Activated CD8-positive, alpha-beta memory T cell treated with anti-CD3 and anti-CD28 coated beads for 1 hour (primary cell): ENCODE data around the gene FHIT.

Source experiments
- DNase-seq, 2 donors: peaks; one replicate each; pipeline ENCODE4 v3.0.0-alpha.2; 2020; ENCODE audit warnings: low read depth in 1 of 2; ENCODE audit errors: extremely low read depth in 1 of 2

FHIT gene

DNA sequence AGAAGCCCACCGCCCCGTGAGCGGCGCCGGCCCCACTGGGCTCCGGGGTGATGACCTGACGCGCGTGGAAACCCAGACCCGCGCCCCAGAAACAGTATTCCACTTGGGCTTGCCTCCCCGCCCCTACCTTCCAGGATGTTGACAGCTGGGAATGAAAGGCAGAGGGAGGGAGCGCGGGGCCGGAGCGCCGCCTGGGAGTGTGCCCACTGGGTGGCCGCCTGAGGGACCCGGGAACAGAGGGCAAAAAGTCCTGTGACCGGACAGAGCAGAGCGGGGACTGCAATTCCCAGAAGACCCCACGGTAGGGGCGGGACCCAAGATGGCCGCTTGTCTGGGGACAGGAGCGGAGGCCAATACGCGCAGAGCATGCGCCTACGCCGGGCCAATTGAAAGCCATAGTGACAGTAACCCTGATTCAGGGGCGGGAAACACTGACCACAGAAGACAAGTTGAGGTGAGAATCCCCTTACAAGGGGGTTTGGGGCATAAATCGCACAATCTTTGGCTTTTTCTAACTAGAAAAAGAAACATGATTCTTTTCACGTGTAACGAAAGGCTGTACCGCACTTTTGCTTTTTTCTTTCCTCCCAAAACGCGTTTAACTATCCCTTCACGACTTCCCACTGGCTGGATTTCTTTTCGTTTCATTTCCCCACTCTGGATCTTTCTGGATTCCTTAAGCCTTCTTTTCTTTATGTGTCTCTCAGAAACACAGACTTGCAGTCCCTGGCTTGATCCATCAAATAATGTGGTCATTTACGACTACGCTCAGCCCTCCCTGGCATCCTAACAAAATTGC lies at the start of gene FHIT:
Gene FHIT (minus strand): TSS at position 279 of the 799 bp plus-strand sequence.
- DNase-seq: peak; percentile 56 to 82

GRCh38 chr3:61300786-61301185 lies 49.5 kb upstream of the FHIT start:
- no peak for DNase-seq

GRCh38 chr3:61300006-61300380 lies 48.7 kb upstream of the FHIT start:
- DNase-seq: no peak

- DNase-seq: no peak
These were observed 48.2 kb upstream of the FHIT start for GRCh38 chr3:61299343-61300005.

DNA sequence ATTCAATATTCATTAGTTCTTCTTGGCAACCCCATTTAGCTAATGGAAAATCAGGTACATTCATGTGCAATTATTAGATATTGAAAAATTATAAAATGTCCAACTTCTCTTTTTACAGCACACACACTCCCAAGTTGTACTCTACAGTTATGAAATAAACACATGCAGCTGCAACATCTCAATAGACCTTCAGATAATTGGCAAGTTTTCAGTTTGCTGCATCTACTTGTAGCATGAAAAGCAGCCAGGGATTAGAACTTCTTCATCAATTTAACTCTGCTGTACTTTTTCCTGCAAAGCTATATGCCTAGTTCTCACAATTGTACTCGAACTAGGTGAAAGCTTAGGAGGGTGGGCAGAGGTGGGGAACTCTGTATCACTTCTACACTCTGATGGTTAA lies 46.6 kb upstream of the FHIT start:
- DNase-seq: no peak

- DNase-seq: no peak
These were observed 37.2 kb upstream of the FHIT start for GRCh38 chr3:61288446-61288845.

DNA sequence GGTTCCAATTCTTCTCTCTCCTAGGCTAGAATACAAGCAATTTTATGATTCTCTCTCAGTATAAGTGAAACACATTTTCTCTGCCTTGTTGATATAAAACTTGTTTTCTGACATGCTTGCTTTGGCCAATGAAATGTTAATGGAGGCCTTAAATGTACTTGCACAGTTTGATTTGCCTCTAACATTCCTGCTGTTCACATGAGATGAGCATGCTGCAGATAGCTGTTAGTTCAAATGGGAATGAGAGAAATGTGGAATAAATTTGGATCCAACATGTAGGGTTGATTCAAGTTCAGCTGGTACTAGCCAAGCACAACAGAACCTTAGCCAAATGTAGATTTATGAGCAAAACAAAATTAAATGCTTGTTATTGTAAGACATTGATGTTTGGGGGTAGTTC lies 32.6 kb upstream of the FHIT start:
- DNase-seq: no peak

DNA sequence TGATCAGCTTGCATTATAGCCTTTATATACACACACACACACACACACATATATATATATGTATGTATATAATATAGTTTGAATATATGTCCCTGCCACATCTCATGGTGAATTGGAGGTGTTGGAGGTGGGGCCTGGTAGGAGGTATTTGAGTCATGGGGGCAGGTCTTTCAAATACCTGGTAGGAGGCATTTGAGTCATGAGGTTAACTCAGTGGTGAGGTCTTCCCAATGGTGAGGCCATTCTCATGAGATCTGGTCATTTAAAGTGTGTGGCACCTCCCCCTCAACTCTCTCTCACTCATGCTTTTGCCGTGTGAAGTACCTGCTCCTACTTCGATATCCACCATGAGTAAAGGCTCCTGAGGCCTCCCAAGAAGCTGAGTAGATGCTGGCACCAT lies 27.5 kb upstream of the FHIT start:
- DNase-seq: no peak

- DNase-seq: no peak
These were observed 26.2 kb upstream of the FHIT start for GRCh38 chr3:61277411-61277810.

- no peak for DNase-seq
These were observed 18.2 kb upstream of the FHIT start for GRCh38 chr3:61269435-61269834.

- no peak for DNase-seq
These were observed 17.4 kb upstream of the FHIT start for GRCh38 chr3:61268644-61269043.

DNA sequence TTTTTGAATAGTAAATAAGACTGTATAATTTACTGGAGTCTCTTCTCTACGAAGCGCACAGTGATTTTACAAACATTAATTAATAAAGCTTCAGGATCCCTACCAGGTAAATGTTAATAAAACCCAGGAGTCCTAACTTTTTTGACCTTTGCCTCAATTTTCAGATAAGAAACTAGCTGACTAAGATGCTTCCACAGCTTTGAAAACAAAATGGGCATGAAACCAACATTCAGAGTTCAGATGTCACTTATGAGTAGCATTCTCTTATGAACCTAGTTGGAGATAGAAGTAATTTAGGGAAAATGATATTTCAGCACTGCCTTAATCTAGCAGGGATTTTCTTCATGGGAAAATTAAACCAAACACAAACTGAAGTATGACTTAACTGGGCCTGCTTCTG lies 13.0 kb upstream of the FHIT start:
- no peak for DNase-seq

- no peak for DNase-seq
These were observed 5.9 kb upstream of the FHIT start for GRCh38 chr3:61257148-61257547.

DNA sequence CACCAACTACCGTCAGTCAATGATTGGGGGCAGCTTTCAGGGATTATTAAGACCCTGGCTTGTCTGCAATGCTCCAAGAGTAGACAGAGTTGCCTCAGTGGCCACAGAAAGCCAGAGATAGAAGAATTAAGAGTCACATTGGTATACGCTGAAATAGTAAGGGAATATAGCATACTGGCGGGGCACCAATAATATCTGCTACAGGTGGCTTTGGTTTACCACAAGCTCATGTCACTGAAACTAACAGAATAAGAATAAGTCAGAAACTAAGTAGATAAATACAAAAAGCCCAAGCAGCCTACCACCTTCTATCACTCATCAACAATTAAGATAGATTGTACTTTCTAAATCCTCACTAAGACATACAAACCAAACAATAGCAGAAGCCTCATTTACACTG lies 2.5 kb upstream of the FHIT start:
- DNase-seq: no peak

DNA sequence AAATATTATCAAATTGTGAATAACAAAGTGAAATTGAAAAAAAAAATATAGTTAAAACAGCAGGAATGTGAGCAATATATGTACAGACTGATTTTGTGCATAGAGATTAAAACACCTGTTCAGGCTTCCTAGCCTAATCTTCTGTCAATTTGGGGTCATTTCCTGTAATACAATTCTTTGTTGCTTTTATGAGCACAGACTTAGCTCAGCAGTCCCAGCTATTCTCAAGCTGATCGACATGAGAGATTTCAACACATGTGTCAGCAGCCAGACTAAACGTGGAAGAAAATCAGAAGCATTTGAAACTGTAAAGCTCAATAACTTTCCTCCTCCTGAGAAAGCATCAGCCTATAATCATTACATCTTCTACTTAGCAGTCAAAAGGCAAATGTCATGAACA lies 1.6 kb upstream of the FHIT start:
- no peak for DNase-seq

DNA sequence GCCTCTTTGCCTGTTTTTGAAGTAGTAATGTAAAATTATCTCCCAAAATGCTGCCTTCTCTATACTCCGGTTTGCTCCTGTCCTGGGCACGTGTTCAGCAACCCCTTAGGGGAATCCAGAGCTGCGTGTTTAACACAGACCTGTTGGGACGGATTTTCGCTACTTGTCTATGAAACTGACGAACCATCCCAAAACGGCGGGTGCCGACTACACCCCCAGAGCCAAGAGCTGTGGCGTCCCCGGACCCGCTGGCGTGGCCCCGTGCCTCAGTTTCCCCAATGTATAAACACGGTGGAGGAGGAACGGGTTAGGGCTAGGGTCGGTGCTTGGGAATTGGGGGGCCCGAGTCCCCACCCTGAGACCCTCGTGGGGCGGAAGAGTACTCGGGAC lies 473 bp downstream of the FHIT start:
- DNase-seq: no peak

DNA sequence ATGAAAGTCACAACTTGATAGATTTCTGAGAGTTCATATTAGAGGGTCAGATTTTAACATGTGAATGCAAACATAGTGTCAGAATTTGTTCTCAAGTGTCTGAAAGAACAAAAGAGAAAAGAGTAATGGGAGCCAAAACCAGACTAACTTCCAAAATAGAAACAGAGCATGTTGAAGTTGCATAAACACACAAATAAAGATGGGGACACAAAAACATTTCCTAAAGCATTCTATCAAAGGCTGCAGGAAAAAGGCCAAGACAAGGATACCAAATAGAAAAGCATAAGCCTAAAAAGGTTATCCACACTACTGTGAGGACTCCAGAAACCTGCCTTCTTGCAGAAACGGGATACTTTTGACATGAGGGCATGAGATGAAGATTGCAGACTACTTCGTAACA lies 2.8 kb downstream of the FHIT start:
- no peak for DNase-seq

GRCh38 chr3:61247191-61247590 lies 4.1 kb downstream of the FHIT start:
- DNase-seq: no peak

DNA sequence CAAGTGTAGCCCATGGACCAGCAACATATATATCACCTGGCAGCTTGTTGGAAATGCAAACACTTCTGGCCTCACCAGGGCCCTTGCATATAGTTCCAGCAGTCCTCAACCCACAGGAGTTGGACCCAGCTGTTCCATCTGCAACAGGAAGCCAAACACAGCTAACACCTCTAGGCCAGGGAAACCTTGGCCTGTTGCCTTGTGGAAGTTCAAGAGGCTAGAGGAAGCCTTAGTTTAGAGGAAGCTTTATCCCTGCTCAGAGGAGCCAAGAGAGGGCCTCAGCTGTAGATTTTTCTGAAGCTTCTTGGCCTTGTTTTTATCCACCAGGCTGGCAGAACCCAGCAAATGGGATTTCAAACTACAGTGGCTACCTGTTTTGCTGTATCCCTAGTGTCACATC lies 11.4 kb downstream of the FHIT start:
- no peak for DNase-seq

DNA sequence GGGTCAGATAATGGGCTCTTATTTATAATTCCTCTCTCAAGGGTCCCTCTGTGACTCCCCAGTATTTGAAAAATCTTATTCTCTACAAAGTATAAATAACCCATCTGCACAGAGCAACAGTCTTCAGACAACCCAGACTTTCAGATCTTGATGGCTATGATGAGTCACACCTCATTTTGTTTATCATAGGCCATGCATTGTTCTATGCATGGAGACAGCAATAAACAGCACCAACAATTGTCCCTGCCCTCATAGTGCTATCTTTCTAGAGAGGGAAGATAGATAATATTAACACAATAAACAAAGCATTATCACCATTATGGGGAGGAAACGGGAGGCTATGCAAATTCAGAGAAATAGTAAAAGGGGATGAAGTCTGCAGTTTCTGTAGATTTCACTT lies 13.4 kb downstream of the FHIT start:
- no peak for DNase-seq

- no peak for DNase-seq
These were observed 14.7 kb downstream of the FHIT start for GRCh38 chr3:61236556-61236955.

DNA sequence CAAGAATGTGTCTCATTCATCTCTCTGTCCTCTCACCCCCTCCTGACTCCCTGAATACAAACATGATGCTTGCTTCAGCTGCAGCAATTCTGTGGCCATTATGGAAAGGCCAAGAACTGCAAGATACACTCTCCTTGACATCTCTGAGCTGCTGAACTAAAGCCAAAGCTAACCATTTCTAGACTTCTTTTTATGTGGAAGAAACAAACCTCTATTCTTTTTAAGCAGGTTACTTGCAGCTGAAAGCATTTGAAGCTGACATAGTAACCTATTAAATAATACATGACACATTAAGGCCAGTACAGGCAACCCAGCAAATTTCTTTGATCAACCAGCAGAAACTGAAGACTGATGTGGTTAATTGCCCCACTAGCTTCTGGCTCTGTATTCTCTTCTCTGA lies 17.5 kb downstream of the FHIT start:
- DNase-seq: no peak

DNA sequence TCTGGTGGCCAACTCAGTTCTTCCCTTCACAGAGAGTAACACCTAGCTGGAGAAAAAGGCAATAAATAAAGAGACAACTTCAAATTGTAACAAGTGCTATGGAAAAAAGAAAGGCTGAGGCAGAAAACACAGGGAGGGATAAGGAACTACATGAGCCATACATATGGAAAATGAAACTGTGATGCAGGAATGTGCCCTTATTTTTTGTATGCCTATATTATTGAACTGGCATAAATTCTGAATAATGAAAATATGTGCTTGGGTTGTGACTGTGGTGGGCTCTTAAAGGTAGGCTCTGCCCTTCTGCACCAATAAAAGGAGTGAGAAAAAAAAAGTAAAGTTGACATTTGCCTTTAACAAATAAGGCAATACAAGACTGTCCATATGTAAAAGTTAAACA lies 19.6 kb downstream of the FHIT start:
- DNase-seq: no peak
